ENCODE results near the gene ALLC. TPM values are rescaled to one million over a fixed set of nuclear protein-coding genes. Genes with fewer than 3 reads are reported as not detected.

The ALLC gene
- total and polyA plus RNA-seq, 10 of the 15 experiments (the other 5 are each of a cell fraction or from before 2014, with no cell fraction given) = 0.05 TPM; not detected in 9

GRCh38 chr2:3706892-3707291 lies 48.9 kb downstream of the ALLC start (continued):
- TF ChIP-seq IRF3 (IDR thresholded peaks at IDR 0.05) = no peak
- no peak for TF ChIP-seq PAX8 (IDR thresholded peaks at IDR 0.05)
- no peak for TF ChIP-seq ZNF592 (IDR thresholded peaks at IDR 0.05)
- TF ChIP-seq ZZZ3 (IDR thresholded peaks at IDR 0.05; ENCODE audit: control insufficient read depth, insufficient read length, low read depth) = no peak
- TF ChIP-seq SMARCA5 (IDR thresholded peaks at IDR 0.05) = no peak

- WGBS (ENCODE audit: insufficient coverage, insufficient replicate concordance, low lambda C conversion rate, missing lambda C conversion rate) = 64% methylated on average over 4 of the region's 4 CpGs
- H3K27me3 ChIP-seq (replicated peaks in 1 of 2; ENCODE audit: control insufficient read depth in 2 of 2, insufficient read depth in 2 of 2, low read length in 1 of 2) = 0 out of 4 replicates have a peak, but pooled peaks cover 1 to 4% of the 10 kb centered on the region in 2 experiments
- intact Hi-C loops (cut with micrococcal nuclease; ENCODE audit: unreplicated experiment) (no loop called here), in situ Hi-C loops (cut with MboI) (no loop called here)
- DNase-seq (ENCODE audit: low read depth, low spot score) = no peak
- FAIRE-seq = no peak
- no peak overlapping the region for H3K9ac ChIP-seq (ENCODE audit: control insufficient read depth, insufficient read depth, low read length)
- no peaks in the 10 kb centered on the region for H3K4me1 ChIP-seq (ENCODE audit: control insufficient read depth, insufficient read depth, low read length)
- no peak overlapping the region for H3K27ac ChIP-seq (ENCODE audit: control insufficient read depth, insufficient read depth)
- SMC1A ChIA-PET (ENCODE audit: uncharacterized antibody, unreplicated experiment) = no interaction called here
- no peaks in the 10 kb centered on the region; a peak in 1 of 4 replicates for H3K36me3 ChIP-seq (ENCODE audit: control insufficient read depth in 2 of 2, insufficient read depth in 2 of 2, low read length in 1 of 2)
- H3K9me3 ChIP-seq (replicated peaks; ENCODE audit: control insufficient read depth, insufficient read depth, low read length) = no peaks in the 10 kb centered on the region; the same call in 2 of the 3 replicates
- H3K4me3 ChIP-seq = no peak overlapping the region
- no TSS peak for BruUV-seq (replicated peaks)
- RAD21 ChIA-PET (ENCODE audit: unreplicated experiment) = no interaction called here
- H2AFZ ChIP-seq (ENCODE audit: control insufficient read depth, low read depth, low read length) = no peak overlapping the region
- no peak for ATAC-seq
- no peaks in the 10 kb centered on the region for H4K20me1 ChIP-seq (ENCODE audit: control insufficient read depth, insufficient read depth)
- CTCF ChIA-PET = no interaction called here
- no peaks in the 10 kb centered on the region for H3K79me2 ChIP-seq (ENCODE audit: control insufficient read depth, insufficient read depth, low read length)
- POLR2A ChIA-PET = no interaction called here
- no peak overlapping the region for H3K4me2 ChIP-seq (ENCODE audit: control insufficient read depth, insufficient read depth)
- TF ChIP-seq BMI1 (IDR thresholded peaks at IDR 0.05; ENCODE audit: borderline replicate concordance) = no peak
- TF ChIP-seq CREM (IDR thresholded peaks at IDR 0.05; ENCODE audit: low read depth) = no peak
- no peak for TF ChIP-seq KAT2A (conservative IDR thresholded peaks at IDR 0.05; ENCODE audit: control insufficient read depth, low read depth, low read length)
- TF ChIP-seq CUX1 (IDR thresholded peaks at IDR 0.05; ENCODE audit: insufficient replicate concordance, low read depth, low read length) = no peak
- TF ChIP-seq NBN (IDR thresholded peaks at IDR 0.05) = no peak
- no peak for TF ChIP-seq E4F1 (IDR thresholded peaks at IDR 0.05; ENCODE audit: borderline replicate concordance, partially characterized antibody)
Measured at GRCh38 chr2:3708576-3708975, 50.6 kb downstream of the ALLC start.

Data from GM12878 (cell line).